PFSK-1 (cell line): ENCODE measurements around the gene CCDC88C.

ENCODE experiments used
- FOXP2 ChIP-seq: optimal IDR thresholded peaks from 2 replicates; pipeline ENCODE3; 2011; ENCODE audit warnings: borderline replicate concordance, control low read depth, inconsistent platforms; ENCODE audit not compliant: insufficient read depth; ENCODE audit errors: extremely low read length, extremely low read depth
- POLR2AphosphoS5 ChIP-seq: IDR thresholded peaks from 2 replicates; pipeline ENCODE4 v1.6.1; 2012; ENCODE audit warnings: low read depth, mild to moderate bottlenecking, control low read depth, low read length, moderate library complexity
- REST ChIP-seq, 2 experiments: IDR thresholded peaks; 2 replicates each; pipeline versions ENCODE4 v1.6.1 to v1.8.0; 2011 to 2012; ENCODE audit warnings: low read depth in 2 of 2, low read length in 2 of 2, control low read depth in 1 of 2, inconsistent platforms in 1 of 2, mild to moderate bottlenecking in 1 of 2, moderate library complexity in 1 of 2; ENCODE audit not compliant: insufficient read depth in 1 of 2
- SIN3A ChIP-seq: IDR thresholded peaks from 2 replicates; pipeline ENCODE4 v1.6.1; 2012; ENCODE audit warnings: mild to moderate bottlenecking, low read length, moderate library complexity, borderline replicate concordance; ENCODE audit not compliant: insufficient read depth
- TAF1 ChIP-seq: IDR thresholded peaks from 2 replicates; pipeline ENCODE4 v1.6.1; 2012; ENCODE audit warnings: low read length, control low read depth, borderline replicate concordance; ENCODE audit not compliant: insufficient read depth

Gene CCDC88C

GRCh38 chr14:91230397-91231035 lies 187.1 kb downstream of the CCDC88C start:
- TF ChIP-seq POLR2AphosphoS5 (no peak), SIN3A (no peak), REST (IDR thresholded peaks at IDR 0.05; ENCODE audit: insufficient read depth in 1 of 2, low read depth in 2 of 2, low read length in 2 of 2) (no peak), FOXP2 (no peak), TAF1 (no peak)

- no peak for TF ChIP-seq TAF1
- TF ChIP-seq POLR2AphosphoS5 = no peak
- no peak for TF ChIP-seq REST (IDR thresholded peaks at IDR 0.05; ENCODE audit: insufficient read depth in 1 of 2, low read depth in 2 of 2, low read length in 2 of 2)
- no peak for TF ChIP-seq FOXP2
- TF ChIP-seq SIN3A = no peak
Measured at GRCh38 chr14:91229743-91230200, 187.8 kb downstream of the CCDC88C start.

GRCh38 chr14:91229005-91229382 lies 188.6 kb downstream of the CCDC88C start:
- no peak for TF ChIP-seq POLR2AphosphoS5
- TF ChIP-seq TAF1 = no peak
- TF ChIP-seq REST (IDR thresholded peaks at IDR 0.05; ENCODE audit: insufficient read depth in 1 of 2, low read depth in 2 of 2, low read length in 2 of 2) = no peak
- TF ChIP-seq SIN3A = no peak
- TF ChIP-seq FOXP2 = no peak

GRCh38 chr14:91228112-91229004 lies 189.3 kb downstream of the CCDC88C start:
- no peak for TF ChIP-seq POLR2AphosphoS5
- no peak for TF ChIP-seq FOXP2
- TF ChIP-seq REST (IDR thresholded peaks at IDR 0.05; ENCODE audit: insufficient read depth in 1 of 2, low read depth in 2 of 2, low read length in 2 of 2) = no peak
- TF ChIP-seq SIN3A = no peak
